Esophagus muscularis mucosa (tissue), 3 donors: ENCODE measurements around the gene UNC45A.

Source experiments
- CTCF ChIP-seq, 3 experiments: fragments of 200-600 bp in 2 of 3; fragments of 450-650 bp in 1 of 3; sonication (generic) in 2 of 3; IDR thresholded peaks; one replicate each; pipeline ENCODE4 v1.5.1; 2017 to 2019; ENCODE audit warnings: antibody characterized with exemption in 3 of 3, mild to moderate bottlenecking in 2 of 3, moderate library complexity in 1 of 3
- POLR2A ChIP-seq: fragments of 450-650 bp; IDR thresholded peaks from one replicate; pipeline ENCODE4 v1.6.1; 2017; ENCODE audit warnings: antibody characterized with exemption, moderate library complexity, mild to moderate bottlenecking, low read depth
- POLR2AphosphoS5 ChIP-seq, 2 donors: sonication (generic); formaldehyde crosslinking; IDR thresholded peaks; one replicate each; pipeline ENCODE4 v1.6.1; 2017; ENCODE audit warnings: antibody characterized with exemption in 2 of 2

DNA sequence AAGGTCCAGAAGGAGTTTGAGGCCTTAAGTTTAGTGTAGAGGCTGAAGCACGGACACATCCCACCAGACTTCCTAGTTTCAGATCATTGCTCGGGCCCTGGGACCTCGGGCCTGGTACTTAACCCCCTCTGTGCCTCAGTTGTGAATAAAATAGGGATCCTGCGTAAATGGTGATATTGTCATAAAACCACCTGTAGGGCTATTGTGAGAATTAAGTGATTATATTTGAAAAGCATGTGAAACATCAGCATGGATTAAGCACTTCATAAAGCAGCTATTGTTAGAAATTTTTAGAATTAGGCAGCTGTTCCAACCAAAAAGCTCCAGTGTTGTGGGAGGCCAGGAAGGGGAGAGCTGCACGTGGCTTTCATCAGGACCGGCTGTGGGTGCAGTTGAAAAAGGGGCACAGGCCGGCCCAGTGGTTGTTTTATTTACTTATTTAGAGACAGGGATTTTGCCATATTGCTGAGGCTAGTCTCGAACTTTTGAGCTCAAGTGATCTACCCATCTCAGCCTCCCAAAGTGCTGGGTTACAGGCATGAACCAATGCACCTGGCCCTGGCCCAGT lies 24.0 kb downstream of the UNC45A start:
- TF ChIP-seq POLR2AphosphoS5 (IDR thresholded peaks at IDR 0.05) (no peak), CTCF (IDR thresholded peaks at IDR 0.05) (no peak), POLR2A (no peak)
